ENCODE results near the gene BCL11A. TPM values are rescaled to one million over a fixed set of nuclear protein-coding genes. Genes with fewer than 3 reads are reported as not detected.

Gene BCL11A
- total and polyA plus RNA-seq, 2 experiments from 2014 or later: 57.5 to 77.6 TPM

GRCh38 chr2:60519231-60519863 lies 34.1 kb downstream of the BCL11A start:
- H4K20me1 ChIP-seq (replicated peaks; ENCODE audit: insufficient read depth): peaks cover 23% of the 10 kb centered on the region
- H3K36me3 ChIP-seq (ENCODE audit: insufficient read depth): no peaks in the 10 kb centered on the region
- no peak for DNase-seq (ENCODE audit: low spot score)
- peaks cover 19% of the 10 kb centered on the region for H3K27me3 Mint-ChIP-seq (ENCODE audit: insufficient read depth, low read depth, poor library complexity)
- H3K4me3 Mint-ChIP-seq: peak overlapping the region; percentile 55
- TF ChIP-seq EZH2phosphoT487 (IDR thresholded peaks at IDR 0.05; ENCODE audit: unreplicated experiment) (no peak), CTCF (conservative IDR thresholded peaks at IDR 0.05; ENCODE audit: low read depth in 2 of 2) (no peak), ZNF114 (CRISPR knock-in tag; IDR thresholded peaks at IDR 0.05) (no peak), ETS1 (IDR thresholded peaks at IDR 0.05) (no peak), EZH2 (IDR thresholded peaks at IDR 0.05; ENCODE audit: low read depth, unreplicated experiment) (no peak), JUNB (IDR thresholded peaks at IDR 0.05; ENCODE audit: unreplicated experiment) (no peak), POLR2AphosphoS5 (IDR thresholded peaks at IDR 0.05; ENCODE audit: low read depth) (no peak)
- H3K36me3 Mint-ChIP-seq (ENCODE audit: low read depth): peaks cover 32% of the 10 kb centered on the region
- peak overlapping the region; percentile 64 for H3K4me2 ChIP-seq
- peak overlapping the region; percentile 27; the same call in 1 of the 2 replicates for H3K4me3 ChIP-seq
- ATAC-seq: no peak
- no peak overlapping the region for H2AFZ ChIP-seq
- peaks cover 95% of the 10 kb centered on the region for H3K4me1 ChIP-seq (ENCODE audit: insufficient read depth)
- H3K79me2 ChIP-seq (replicated peaks; ENCODE audit: insufficient read depth): peaks cover 99% of the 10 kb centered on the region
- H3K9me3 Mint-ChIP-seq: no peaks in the 10 kb centered on the region
- H3K4me1 Mint-ChIP-seq: peaks cover 87% of the 10 kb centered on the region
- H3K27ac ChIP-seq (ENCODE audit: low read depth): peak overlapping the region; percentile 91; the same call in 1 of the 2 replicates
- peak overlapping the region; percentile 74; the same call in 1 of the 2 replicates for H3K27ac Mint-ChIP-seq
- no peaks in the 10 kb centered on the region for H3K9me2 ChIP-seq (ENCODE audit: insufficient read depth)
- no peaks in the 10 kb centered on the region for H3F3A ChIP-seq (replicated peaks; ENCODE audit: low read depth)
- H3K27me3 ChIP-seq (ENCODE audit: insufficient read depth): no peaks in the 10 kb centered on the region

GRCh38 chr2:60518567-60518966 lies 34.9 kb downstream of the BCL11A start:
- Histone ChIP-seq H3K9me2 (ENCODE audit: insufficient read depth) (0 out of 2 replicates have a peak, but pooled peaks cover 3% of the 10 kb centered on the region), H3F3A (replicated peaks; ENCODE audit: low read depth) (no peaks in the 10 kb centered on the region), H3K79me2 (replicated peaks; ENCODE audit: insufficient read depth) (peaks cover 99% of the 10 kb centered on the region), H2AFZ (no peak overlapping the region), H3K36me3 (ENCODE audit: insufficient read depth) (no peaks in the 10 kb centered on the region), H4K20me1 (replicated peaks; ENCODE audit: insufficient read depth) (peaks cover 23% of the 10 kb centered on the region), H3K4me2 (peak overlapping the region; percentile 64; the same call in 1 of the 2 replicates), H3K27me3 (ENCODE audit: insufficient read depth) (no peaks in the 10 kb centered on the region), H3K27ac (ENCODE audit: low read depth) (peak overlapping the region; percentile 91; the same call in 1 of the 2 replicates), H3K4me1 (ENCODE audit: insufficient read depth) (peaks cover 95% of the 10 kb centered on the region), H3K4me3 (no peak overlapping the region)
- peak overlapping the region; percentile 55 for H3K27ac Mint-ChIP-seq
- H3K9me3 Mint-ChIP-seq: no peaks in the 10 kb centered on the region
- DNase-seq (ENCODE audit: low spot score): no peak
- ATAC-seq: no peak
- peaks cover 34% of the 10 kb centered on the region for H3K36me3 Mint-ChIP-seq (ENCODE audit: low read depth)
- H3K4me1 Mint-ChIP-seq: peaks cover 82% of the 10 kb centered on the region
- H3K27me3 Mint-ChIP-seq (ENCODE audit: insufficient read depth, low read depth, poor library complexity): peaks cover 19% of the 10 kb centered on the region
- H3K4me3 Mint-ChIP-seq: no peak overlapping the region
- no peak for TF ChIP-seq ETS1 (IDR thresholded peaks at IDR 0.05)
- no peak for TF ChIP-seq ZNF331 (CRISPR knock-in tag; IDR thresholded peaks at IDR 0.05; ENCODE audit: low read depth)
- TF ChIP-seq JUNB (IDR thresholded peaks at IDR 0.05; ENCODE audit: unreplicated experiment): no peak
- no peak for TF ChIP-seq CREB1 (CRISPR knock-in tag; IDR thresholded peaks at IDR 0.05; ENCODE audit: low read depth)
- TF ChIP-seq CTCF (conservative IDR thresholded peaks at IDR 0.05; ENCODE audit: low read depth in 2 of 2): no peak
- no peak for TF ChIP-seq NANOG (IDR thresholded peaks at IDR 0.05; ENCODE audit: borderline replicate concordance)
- TF ChIP-seq EZH2phosphoT487 (IDR thresholded peaks at IDR 0.05; ENCODE audit: unreplicated experiment): no peak

Data from GM23338 (cell line).